ENCODE data around the gene GRK3.

GRCh38 chr22:25651332-25652085, 87.0 kb downstream of the GRK3 start:
- TF ChIP-seq FOXK2 (IDR thresholded peaks at IDR 0.05) (no peak), FOXA1 (IDR thresholded peaks at IDR 0.05) (no peak), TARDBP (IDR thresholded peaks at IDR 0.05) (no peak)
